Keratinocyte (primary cell): Measurements from ENCODE around the gene RGS2.

Experiments
- CTCF ChIP-seq, 3 experiments: IDR thresholded peaks in 1 of 3; conservative IDR thresholded peaks in 1 of 3; optimal IDR thresholded peaks in 1 of 3; 2 replicates in 2 of 3; 3 replicates in 1 of 3; pipeline versions ENCODE3 to v1.5.1; 2011; ENCODE audit warnings: low read length in 3 of 3, mild to moderate bottlenecking in 3 of 3, moderate library complexity in 2 of 3, control low read depth in 1 of 3, inconsistent platforms in 1 of 3; ENCODE audit not compliant: insufficient read depth in 2 of 3; ENCODE audit errors: extremely low read depth in 1 of 3
- EZH2 ChIP-seq: IDR thresholded peaks from one replicate; pipeline ENCODE4 v1.6.1; 2012; ENCODE audit warnings: inconsistent platforms, mild to moderate bottlenecking, low read length, moderate library complexity

GRCh38 chr1:192771341-192771740, 37.5 kb upstream of the RGS2 start:
- no peak for TF ChIP-seq CTCF (optimal IDR thresholded peaks at IDR 0.05 in 1 of 3, IDR thresholded peaks at IDR 0.05 in 1 of 3, conservative IDR thresholded peaks at IDR 0.05 in 1 of 3; ENCODE audit: extremely low read depth in 1 of 3, insufficient read depth in 2 of 3, low read length in 3 of 3)
- TF ChIP-seq EZH2: no peak
